BLaER1 treated with 17β-estradiol and CSF1 and Interleukin-3, amounts not matched to agents 10 nM and 100 nM (cell line): ENCODE results near the gene IGSF21.

Source experiments
- H3K27ac ChIP-seq, 11 experiments: shearing (Covaris generic); formaldehyde crosslinking; 2 replicates each; pipeline ENCODE4 v1.8.1; 2022
- H3K27me3 ChIP-seq, 11 experiments: shearing (Covaris generic); formaldehyde crosslinking; 2 replicates each; pipeline ENCODE4 v1.8.1; 2022
- H3K36me3 ChIP-seq, 11 experiments: shearing (Covaris generic); formaldehyde crosslinking; 2 replicates each; pipeline ENCODE4 v1.8.1; 2022
- H3K4me1 ChIP-seq, 10 experiments: shearing (Covaris generic); formaldehyde crosslinking; 2 replicates each; pipeline ENCODE4 v1.8.1; 2022
- H3K4me2 ChIP-seq, 11 experiments: shearing (Covaris generic); formaldehyde crosslinking; 2 replicates each; pipeline ENCODE4 v1.8.1; 2022
- H3K4me3 ChIP-seq, 10 experiments: shearing (Covaris generic); formaldehyde crosslinking; 2 replicates each; pipeline ENCODE4 v1.8.1; 2022
- H3K9ac ChIP-seq, 11 experiments: shearing (Covaris generic); formaldehyde crosslinking; 2 replicates each; pipeline ENCODE4 v1.8.1; 2022
- H3K9me3 ChIP-seq, 11 experiments: shearing (Covaris generic); formaldehyde crosslinking; replicated peaks in 1 of 11; 2 replicates each; pipeline ENCODE4 v1.8.1; 2022
- H4K20me1 ChIP-seq, 11 experiments: shearing (Covaris generic); formaldehyde crosslinking; 2 replicates each; pipeline ENCODE4 v1.8.1; 2022
- Cebpa-rat ChIP-seq, 11 experiments: shearing (Covaris generic); IDR thresholded peaks; 2 replicates each; pipeline ENCODE4 v1.8.1; 2022

Gene IGSF21

DNA sequence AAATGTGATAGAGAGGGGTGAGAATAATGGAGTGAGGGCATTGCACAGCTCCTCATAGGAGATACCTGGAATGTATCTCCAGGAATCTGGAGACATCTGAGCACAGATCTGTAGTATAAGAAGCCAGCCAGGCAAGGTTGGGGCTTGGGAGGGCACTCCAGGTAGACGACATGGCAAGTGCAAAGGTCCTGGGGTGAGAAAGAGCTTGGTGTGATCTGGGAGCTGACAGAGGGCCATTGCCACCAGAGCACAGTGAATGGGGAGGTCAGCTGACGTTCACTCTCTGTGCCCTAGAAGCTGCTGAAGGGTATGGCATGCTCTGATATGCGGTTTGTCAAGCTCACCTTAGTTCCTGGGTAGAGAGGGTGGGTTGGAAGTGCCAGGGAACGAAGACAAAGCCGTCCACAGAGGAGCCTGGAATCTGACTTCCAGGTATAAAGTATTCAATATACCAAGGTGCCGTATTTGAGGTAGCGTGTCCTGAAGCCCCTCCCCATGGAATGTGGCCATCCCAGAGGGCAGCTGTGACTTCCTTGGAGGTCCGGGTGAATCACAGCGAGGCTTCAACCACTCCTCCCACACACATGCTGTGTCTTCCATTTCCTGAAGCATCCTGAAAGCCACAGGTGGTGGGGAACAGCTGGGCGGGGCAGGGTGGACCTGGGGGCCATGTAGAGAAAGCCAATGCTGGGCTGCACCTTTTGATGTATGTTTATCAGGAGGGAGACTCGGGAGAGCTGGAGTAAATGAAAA, 190.5 kb downstream of the IGSF21 start:
- no peak for TF ChIP-seq Cebpa-rat (IDR thresholded peaks at IDR 0.05)
- H3K9ac ChIP-seq, result no peak overlapping the region

DNA sequence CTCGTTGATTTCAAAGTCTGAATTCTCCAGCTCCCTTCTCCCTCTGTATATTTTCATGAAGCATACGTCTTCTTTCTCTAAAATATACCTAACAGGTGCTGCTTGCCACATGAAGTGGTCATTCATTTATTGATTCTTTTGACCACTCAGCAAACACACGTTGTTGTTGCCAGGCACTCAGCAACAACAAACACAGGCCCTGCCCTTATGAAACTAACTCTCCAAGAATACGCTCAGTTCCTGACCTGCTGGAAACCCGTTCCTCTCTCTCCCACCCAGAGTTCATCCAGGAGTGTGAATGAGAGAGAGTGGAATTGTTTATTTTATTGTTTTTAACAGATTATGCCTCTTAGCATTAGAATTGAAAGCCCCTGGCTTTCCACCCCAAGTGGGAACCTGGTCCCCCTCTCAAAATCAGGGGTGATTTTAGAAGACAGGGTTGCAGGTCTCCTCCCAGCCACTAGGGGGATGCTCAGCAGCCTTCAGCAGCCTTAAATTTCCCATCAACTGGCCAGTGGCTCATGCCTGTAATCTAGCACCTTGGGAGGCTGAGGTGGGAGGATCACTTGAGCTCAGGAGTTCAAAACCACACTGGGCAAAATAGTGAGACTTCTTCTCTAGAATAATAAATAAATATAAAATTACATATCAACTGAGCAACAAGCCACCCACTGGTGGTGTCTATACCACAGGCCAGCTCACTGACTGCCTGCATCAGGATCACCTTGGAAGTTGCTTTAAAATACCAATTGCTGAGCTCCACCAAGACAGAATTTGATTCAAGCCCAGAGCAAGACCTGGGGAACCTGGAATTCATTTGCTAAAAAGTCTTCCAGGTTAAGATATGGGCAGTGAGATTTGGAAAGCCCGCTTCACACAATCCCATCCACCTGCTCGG, 192.1 kb downstream of the IGSF21 start:
- no peak overlapping the region for H3K4me3 ChIP-seq
- no peaks in the 10 kb centered on the region for H3K27me3 ChIP-seq
- no peaks in the 10 kb centered on the region; a peak in 2 of 22 replicates for H4K20me1 ChIP-seq
- no peaks in the 10 kb centered on the region for H3K36me3 ChIP-seq
- TF ChIP-seq Cebpa-rat (IDR thresholded peaks at IDR 0.05), result no peak
- H3K9ac ChIP-seq, result no peak overlapping the region
- no peaks in the 10 kb centered on the region for H3K9me3 ChIP-seq
- H3K4me1 ChIP-seq, result peaks cover 0 to 14% (median 8%) of the 10 kb centered on the region in 10 experiments; a peak in 15 of 20 replicates
- H3K4me2 ChIP-seq, result no peak overlapping the region
- H3K27ac ChIP-seq, result no peak overlapping the region

More for the DNA sequence above, 190.5 kb downstream of the IGSF21 start:
- Histone ChIP-seq H3K4me2 (no peak overlapping the region), H3K36me3 (no peaks in the 10 kb centered on the region), H4K20me1 (no peaks in the 10 kb centered on the region; a peak in 2 of 22 replicates), H3K27ac (no peak overlapping the region), H3K4me1 (peaks cover 0 to 14% (median 8%) of the 10 kb centered on the region in 10 experiments; a peak in 15 of 20 replicates), H3K9me3 (no peaks in the 10 kb centered on the region), H3K27me3 (no peaks in the 10 kb centered on the region), H3K4me3 (no peak overlapping the region)

DNA sequence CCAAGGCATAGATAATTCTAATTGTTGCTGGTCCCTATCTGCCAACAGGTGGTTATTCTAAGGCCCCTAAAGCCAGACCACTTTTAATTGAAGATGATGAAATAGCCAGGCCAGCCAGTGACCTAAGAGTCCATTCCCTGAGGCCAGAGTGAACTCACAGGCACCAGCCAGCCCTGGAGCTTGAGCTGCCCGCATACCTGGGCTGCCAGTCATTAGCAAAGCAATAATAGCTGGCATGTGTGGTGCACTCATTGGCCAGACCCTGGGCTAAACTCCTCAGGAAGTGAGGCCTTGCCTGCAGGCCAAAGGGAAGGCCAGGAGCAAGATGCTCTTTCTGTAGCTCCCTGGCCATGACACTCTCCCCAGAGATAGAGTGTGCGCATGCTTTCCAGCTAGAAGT, 192.8 kb downstream of the IGSF21 start:
- no peaks in the 10 kb centered on the region for H3K27me3 ChIP-seq
- H3K4me2 ChIP-seq, result no peak overlapping the region
- no peak overlapping the region for H3K9ac ChIP-seq
- no peak overlapping the region for H3K4me3 ChIP-seq
- H3K27ac ChIP-seq, result no peak overlapping the region
- H4K20me1 ChIP-seq, result no peaks in the 10 kb centered on the region; a peak in 2 of 22 replicates
- no peaks in the 10 kb centered on the region for H3K9me3 ChIP-seq
- H3K36me3 ChIP-seq, result no peaks in the 10 kb centered on the region
- peaks cover 0 to 10% (median 4%) of the 10 kb centered on the region in 10 experiments; a peak in 15 of 20 replicates for H3K4me1 ChIP-seq
- no peak for TF ChIP-seq Cebpa-rat (IDR thresholded peaks at IDR 0.05)

DNA sequence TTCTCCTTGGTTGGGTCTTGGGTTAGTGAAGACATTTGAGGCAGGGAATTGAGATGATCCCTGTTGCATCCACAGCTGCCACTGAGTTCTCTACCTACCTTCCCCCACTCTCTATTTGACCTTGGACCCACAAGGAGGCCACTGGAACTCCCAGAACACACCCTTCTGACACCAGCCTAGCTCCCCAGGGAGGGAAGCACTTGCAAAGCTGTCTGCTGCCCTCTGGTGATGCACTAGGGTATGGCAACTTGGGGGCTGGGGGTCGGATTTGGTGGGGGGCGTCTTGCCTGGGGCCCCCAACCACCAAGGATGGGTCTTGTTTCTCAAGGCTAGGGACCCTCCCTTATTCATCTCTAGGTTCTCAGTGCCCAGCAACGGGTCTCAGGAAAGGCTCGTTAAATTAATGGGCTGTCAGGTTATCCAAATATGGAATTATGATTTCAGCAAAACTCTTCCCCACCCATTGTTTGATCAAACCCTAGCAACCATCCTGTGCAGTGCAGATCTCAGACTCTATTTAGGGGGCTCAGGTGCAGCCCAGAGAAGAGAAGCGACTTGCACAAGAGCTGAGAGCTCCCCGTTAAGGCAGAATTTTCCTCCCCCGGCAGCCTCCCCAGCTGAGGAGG, 195.3 kb downstream of the IGSF21 start:
- no peak for TF ChIP-seq Cebpa-rat (IDR thresholded peaks at IDR 0.05)

DNA sequence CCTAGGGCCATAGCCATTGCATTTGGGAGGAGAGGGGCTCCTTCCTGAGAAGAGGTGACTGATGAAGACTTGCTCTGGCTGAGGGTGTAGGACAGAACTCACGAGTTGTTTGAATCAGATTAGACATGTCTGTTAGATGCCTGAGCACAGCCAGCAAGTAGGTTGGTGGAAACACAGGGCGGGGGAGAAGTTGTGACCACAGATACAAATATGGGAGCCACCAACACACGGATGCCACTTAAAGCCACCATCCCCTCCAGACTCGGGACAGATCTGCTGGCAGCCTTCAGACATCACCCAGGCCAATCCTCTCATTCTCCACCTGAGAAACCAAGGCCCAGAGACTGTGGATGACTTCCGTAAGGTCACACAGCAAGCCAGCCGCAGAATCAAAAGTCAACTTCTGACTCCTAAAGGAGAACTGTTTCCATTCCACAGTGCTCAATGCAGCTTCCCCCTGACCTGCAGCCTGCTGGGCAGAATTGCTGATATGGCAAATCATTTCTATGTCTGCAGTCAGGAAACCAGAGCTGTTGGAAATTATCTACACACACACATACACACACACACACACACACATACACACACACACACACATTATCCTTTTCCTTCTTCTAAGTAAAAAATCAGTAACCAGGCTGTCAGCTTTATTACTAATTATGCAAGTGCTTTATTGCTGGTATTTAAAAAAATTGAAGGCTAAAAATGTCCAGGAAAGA, 196.7 kb downstream of the IGSF21 start:
- Histone ChIP-seq H3K27me3 (no peaks in the 10 kb centered on the region), H4K20me1 (peaks cover 0 to 6% (median 0%) of the 10 kb centered on the region in 11 experiments; a peak in 5 of 22 replicates), H3K36me3 (no peaks in the 10 kb centered on the region), H3K4me2 (no peak overlapping the region), H3K9me3 (no peaks in the 10 kb centered on the region), H3K4me3 (no peak overlapping the region), H3K4me1 (peaks cover 0 to 4% (median 2%) of the 10 kb centered on the region in 10 experiments; a peak in 12 of 20 replicates), H3K9ac (no peak overlapping the region), H3K27ac (no peak overlapping the region)
- TF ChIP-seq Cebpa-rat (IDR thresholded peaks at IDR 0.05), result no peak

More for the DNA sequence above, 195.3 kb downstream of the IGSF21 start:
- Histone ChIP-seq H3K9me3 (no peaks in the 10 kb centered on the region), H3K27me3 (no peaks in the 10 kb centered on the region), H3K4me2 (no peak overlapping the region), H4K20me1 (no peaks in the 10 kb centered on the region; a peak in 4 of 22 replicates), H3K36me3 (no peaks in the 10 kb centered on the region), H3K9ac (no peak overlapping the region), H3K4me1 (no peaks in the 10 kb centered on the region), H3K4me3 (no peak overlapping the region), H3K27ac (no peak overlapping the region)

DNA sequence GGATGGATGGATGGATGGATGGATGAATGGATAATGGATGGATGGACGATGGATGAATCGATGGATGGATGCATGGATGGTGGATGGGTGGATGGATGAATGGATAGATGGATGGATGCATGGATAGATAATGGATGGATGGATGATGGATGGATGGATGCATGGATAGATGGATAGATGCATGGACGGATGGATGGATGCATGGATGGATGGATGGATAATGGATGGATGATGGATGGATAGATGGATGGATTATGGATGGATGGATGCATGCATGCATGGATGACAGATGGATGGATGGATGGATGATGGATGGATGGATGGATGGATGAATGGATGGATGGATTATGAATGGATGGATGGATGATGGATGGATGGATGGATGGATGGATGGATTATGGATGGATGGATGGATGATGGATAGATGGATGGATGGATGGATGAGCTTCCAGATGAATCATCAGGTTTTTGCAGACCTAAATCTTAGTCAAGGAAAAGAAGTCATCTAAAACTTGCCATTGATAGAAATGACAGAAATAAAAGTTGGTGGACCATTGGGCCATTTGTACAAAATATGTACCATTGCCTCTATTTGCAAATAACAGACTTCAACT, 197.7 kb downstream of the IGSF21 start:
- Histone ChIP-seq H3K27ac (no peak overlapping the region), H3K4me3 (no peak overlapping the region), H3K36me3 (no peaks in the 10 kb centered on the region), H3K9me3 (no peaks in the 10 kb centered on the region), H3K9ac (no peak overlapping the region), H4K20me1 (peaks cover 0 to 8% (median 0%) of the 10 kb centered on the region in 11 experiments; a peak in 3 of 22 replicates), H3K4me2 (no peak overlapping the region), H3K27me3 (no peaks in the 10 kb centered on the region), H3K4me1 (peaks cover 5 to 13% (median 10%) of the 10 kb centered on the region in 10 experiments; a peak in 16 of 20 replicates)
- no peak for TF ChIP-seq Cebpa-rat (IDR thresholded peaks at IDR 0.05)

DNA sequence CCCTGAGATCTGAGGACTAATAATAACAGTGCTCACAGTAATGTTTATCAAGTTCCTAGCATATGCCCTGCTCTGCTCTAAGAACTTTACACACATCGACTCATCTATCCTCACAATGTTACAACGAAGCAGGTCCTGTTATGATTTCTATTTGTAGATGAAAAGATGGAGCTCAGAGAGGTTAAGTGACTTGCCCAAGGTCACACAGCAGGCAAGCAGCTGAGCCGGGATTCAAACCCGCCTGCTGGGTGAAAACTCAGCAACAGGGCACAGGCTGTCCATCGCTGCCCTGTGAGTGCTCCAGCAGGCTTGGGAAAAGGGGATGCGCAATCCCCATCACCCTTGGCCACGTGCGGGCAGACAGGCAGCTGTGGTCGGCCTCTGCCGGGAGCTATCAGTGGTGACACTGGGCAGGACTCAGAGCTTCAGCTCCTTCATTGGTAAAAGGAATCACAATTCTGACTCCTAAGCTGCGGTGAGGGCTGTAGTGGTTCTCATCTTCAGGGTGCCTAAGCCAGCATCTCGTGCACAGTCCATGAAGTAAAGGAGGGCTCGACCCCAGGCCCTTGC, 199.8 kb downstream of the IGSF21 start:
- Histone ChIP-seq H3K4me2 (no peak overlapping the region), H3K4me3 (no peak overlapping the region), H3K27me3 (no peaks in the 10 kb centered on the region), H3K9me3 (no peaks in the 10 kb centered on the region), H3K9ac (no peak overlapping the region), H3K4me1 (peaks cover 5 to 13% (median 10%) of the 10 kb centered on the region in 10 experiments; a peak in 16 of 20 replicates), H3K27ac (no peak overlapping the region), H4K20me1 (peaks cover 0 to 8% (median 0%) of the 10 kb centered on the region in 11 experiments; a peak in 3 of 22 replicates), H3K36me3 (no peaks in the 10 kb centered on the region)
- TF ChIP-seq Cebpa-rat (IDR thresholded peaks at IDR 0.05), result no peak
